Esophagus squamous epithelium (tissue), 5 donors: ENCODE measurements around the gene ARHGEF11. TPM values are rescaled to one million over a fixed set of nuclear protein-coding genes. Genes with fewer than 3 reads are reported as not detected.

ENCODE experiments used
- DNase-seq: peaks from one replicate; lab custom pipeline; 2025; lab: John Stamatoyannopoulos, UW
- H3K27ac ChIP-seq, 4 donors: fragments of 200-600 bp; sonication (generic); one replicate each; pipeline ENCODE4 v1.5.1; 2016 to 2019; ENCODE audit warnings: mild to moderate bottlenecking in 1 of 4
- H3K27me3 ChIP-seq, 4 donors: fragments of 200-600 bp; sonication (generic); 1 replicate in 3 of 4; 2 replicates in 1 of 4; pipeline versions ENCODE4 v1.5.1 to v1.6.0; 2017 to 2021; ENCODE audit warnings: antibody characterized with exemption in 1 of 4
- H3K36me3 ChIP-seq, 3 donors: fragments of 200-600 bp; sonication (generic); one replicate each; pipeline ENCODE4 v1.5.1; 2016 to 2019
- H3K4me1 ChIP-seq, 3 donors: fragments of 200-600 bp; sonication (generic); one replicate each; pipeline ENCODE4 v1.5.1; 2017 to 2019
- H3K4me3 ChIP-seq, 4 donors: fragments of 200-600 bp; sonication (generic); 1 replicate in 3 of 4; 2 replicates in 1 of 4; pipeline ENCODE4 v1.5.1; 2016 to 2019; ENCODE audit warnings: mild to moderate bottlenecking in 2 of 4, moderate library complexity in 1 of 4
- H3K9me3 ChIP-seq, 3 donors: fragments of 200-600 bp; sonication (generic); one replicate each; pipeline ENCODE4 v1.5.1; 2016 to 2019
- POLR2A ChIP-seq, 4 donors: fragments of 450-650 bp; IDR thresholded peaks; one replicate each; pipeline ENCODE4 v1.6.1; 2017; ENCODE audit warnings: antibody characterized with exemption in 4 of 4, mild to moderate bottlenecking in 4 of 4, moderate library complexity in 3 of 4
- WGBS, 2 donors: methylation state at CpG; one replicate each; pipeline ENCODE4 v1.1.5; 2018; 5-methylcytosine and 5-hydroxymethylcytosine counted together
- intact Hi-C: fragments of 100-400 bp; cut with DNase I; formaldehyde crosslinking; loops from one replicate; pipeline ENCODE4 v1.15.0; 2022
- total RNA-seq, 4 donors: library from RNA; depleted of rRNA; stranded (reverse); fragments of >200 nt; gene quantifications; one replicate each; pipeline ENCODE4 v1.1.0, GENCODE V29; 2016
- TF ChIP-seq, protein P1 (sequence below), 6 experiments: fragments of 450-650 bp in 4 of 6; fragments of 200-600 bp in 2 of 6; sonication (generic) in 2 of 6; IDR thresholded peaks; one replicate each; pipeline ENCODE4 v1.5.1; 2016 to 2019; ENCODE audit warnings: antibody characterized with exemption in 6 of 6, mild to moderate bottlenecking in 4 of 6, moderate library complexity in 4 of 6
- donor health status: DM: yes; HTN: yes; CAD: no.

The ARHGEF11 gene
- total RNA-seq, 4 donors from 2014 or later, result 15.5 to 24.2 (median 19.4) TPM

GRCh38 chr1:157005965-157006364 lies 39.6 kb downstream of the ARHGEF11 start:
- intact Hi-C loops, result no loop called here
- whole genome bisulfite sequencing, 2 donors, result 40 to 46% methylated on average over 2 of the region's 2 CpGs
- Histone ChIP-seq H3K9me3 (no peaks in the 10 kb centered on the region), H3K27ac (no peak overlapping the region), H3K4me1 (peaks cover 0 to 23% (median 0%) of the 10 kb centered on the region in 3 donors), H3K36me3 (no peaks in the 10 kb centered on the region), H3K27me3 (no peaks in the 10 kb centered on the region), H3K4me3 (no peak overlapping the region)
- TF ChIP-seq POLR2A (IDR thresholded peaks at IDR 0.05), result no peak
- TF ChIP-seq, protein P1, sequence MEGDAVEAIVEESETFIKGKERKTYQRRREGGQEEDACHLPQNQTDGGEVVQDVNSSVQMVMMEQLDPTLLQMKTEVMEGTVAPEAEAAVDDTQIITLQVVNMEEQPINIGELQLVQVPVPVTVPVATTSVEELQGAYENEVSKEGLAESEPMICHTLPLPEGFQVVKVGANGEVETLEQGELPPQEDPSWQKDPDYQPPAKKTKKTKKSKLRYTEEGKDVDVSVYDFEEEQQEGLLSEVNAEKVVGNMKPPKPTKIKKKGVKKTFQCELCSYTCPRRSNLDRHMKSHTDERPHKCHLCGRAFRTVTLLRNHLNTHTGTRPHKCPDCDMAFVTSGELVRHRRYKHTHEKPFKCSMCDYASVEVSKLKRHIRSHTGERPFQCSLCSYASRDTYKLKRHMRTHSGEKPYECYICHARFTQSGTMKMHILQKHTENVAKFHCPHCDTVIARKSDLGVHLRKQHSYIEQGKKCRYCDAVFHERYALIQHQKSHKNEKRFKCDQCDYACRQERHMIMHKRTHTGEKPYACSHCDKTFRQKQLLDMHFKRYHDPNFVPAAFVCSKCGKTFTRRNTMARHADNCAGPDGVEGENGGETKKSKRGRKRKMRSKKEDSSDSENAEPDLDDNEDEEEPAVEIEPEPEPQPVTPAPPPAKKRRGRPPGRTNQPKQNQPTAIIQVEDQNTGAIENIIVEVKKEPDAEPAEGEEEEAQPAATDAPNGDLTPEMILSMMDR (IDR thresholded peaks at IDR 0.05), result no peak
- DNase-seq, result no peak

- Histone ChIP-seq H3K27me3 (no peaks in the 10 kb centered on the region), H3K27ac (no peak overlapping the region), H3K4me1 (peaks cover 0 to 26% (median 0%) of the 10 kb centered on the region in 3 donors), H3K4me3 (no peak overlapping the region), H3K36me3 (no peaks in the 10 kb centered on the region), H3K9me3 (no peaks in the 10 kb centered on the region)
- WGBS, 2 donors, result 50 to 69% methylated on average over 3 of the region's 3 CpGs
- no peak for DNase-seq
- TF ChIP-seq, protein P1 (IDR thresholded peaks at IDR 0.05), result no peak
- no peak for TF ChIP-seq POLR2A (IDR thresholded peaks at IDR 0.05)
- intact Hi-C loops, result no loop called here
These were observed 40.7 kb downstream of the ARHGEF11 start for GRCh38 chr1:157004806-157005205.

DNA sequence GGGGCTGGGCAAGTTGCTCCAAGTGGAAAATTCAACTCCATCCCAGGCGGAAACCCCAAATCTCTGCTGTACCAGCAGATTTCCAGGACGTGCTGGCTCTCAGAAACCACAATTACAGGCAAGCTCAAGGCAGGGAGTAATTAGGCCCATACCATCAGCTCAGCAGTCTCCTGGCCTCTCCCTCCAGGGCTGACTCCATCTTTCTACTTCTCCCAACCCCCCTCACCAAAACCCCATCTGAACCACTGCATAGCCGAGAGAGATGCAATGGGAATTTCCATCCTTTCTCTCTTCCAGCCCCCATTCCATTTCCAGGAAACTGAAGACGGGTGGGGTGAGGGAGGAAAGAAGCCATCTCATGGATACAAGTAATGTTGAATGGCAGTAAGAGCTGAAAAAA lies 41.2 kb downstream of the ARHGEF11 start:
- Histone ChIP-seq H3K36me3 (no peaks in the 10 kb centered on the region), H3K4me1 (peaks cover 0 to 26% (median 0%) of the 10 kb centered on the region in 3 donors), H3K9me3 (no peaks in the 10 kb centered on the region), H3K27me3 (no peaks in the 10 kb centered on the region), H3K27ac (no peak overlapping the region), H3K4me3 (no peak overlapping the region)
- no peak for DNase-seq
- intact Hi-C loops, result no loop called here
- TF ChIP-seq, protein P1 (IDR thresholded peaks at IDR 0.05), result no peak
- TF ChIP-seq POLR2A (IDR thresholded peaks at IDR 0.05), result no peak
- WGBS, 2 donors, result 86 to 90% methylated on average over 4 of the region's 4 CpGs

GRCh38 chr1:157001304-157001703 lies 44.2 kb downstream of the ARHGEF11 start:
- WGBS, 2 donors, result 80 to 100% methylated on average over 1 of the region's 1 CpG
- H3K27me3 ChIP-seq, result no peaks in the 10 kb centered on the region
- no peaks in the 10 kb centered on the region for H3K9me3 ChIP-seq
- H3K4me3 ChIP-seq, result no peak overlapping the region
- H3K27ac ChIP-seq, result no peak overlapping the region
- TF ChIP-seq POLR2A (IDR thresholded peaks at IDR 0.05), result no peak
- TF ChIP-seq, protein P1 (IDR thresholded peaks at IDR 0.05), result no peak
- intact Hi-C loops, result no loop called here
- H3K36me3 ChIP-seq, result no peaks in the 10 kb centered on the region
- DNase-seq, result no peak
- H3K4me1 ChIP-seq, result peaks cover 0 to 8% (median 0%) of the 10 kb centered on the region in 3 donors

GRCh38 chr1:157000686-157001085 lies 44.9 kb downstream of the ARHGEF11 start:
- no peak for DNase-seq
- no peak overlapping the region for H3K4me3 ChIP-seq
- no peak overlapping the region for H3K27ac ChIP-seq
- H3K9me3 ChIP-seq, result no peaks in the 10 kb centered on the region
- no peaks in the 10 kb centered on the region for H3K36me3 ChIP-seq
- 72 to 90% methylated on average over 5 of the region's 5 CpGs for WGBS, 2 donors
- no peaks in the 10 kb centered on the region for H3K27me3 ChIP-seq
- TF ChIP-seq, protein P1 (IDR thresholded peaks at IDR 0.05), result no peak
- no peak for TF ChIP-seq POLR2A (IDR thresholded peaks at IDR 0.05)
- intact Hi-C loops, result no loop called here
- peaks cover 0 to 8% (median 0%) of the 10 kb centered on the region in 3 donors for H3K4me1 ChIP-seq
